ENCODE data around the gene CENPVL3. TPM values are rescaled to one million over a fixed set of nuclear protein-coding genes. Genes with fewer than 3 reads are reported as not detected.
"Not testable (repeated sequence)": the region's sequence is repeated elsewhere in the genome, so short reads cannot be mapped to it uniquely, and the experiment has no call there.

The CENPVL3 gene
- total RNA-seq (ENCODE audit: unreplicated experiment): 2.1 TPM
- long read RNA-seq, partial matches to known transcripts: 0 of 2 reads
- long read RNA-seq, other reads (novel, unspliced or antisense): 0 of 2 reads

- H3K27ac Mint-ChIP-seq (ENCODE audit: unreplicated experiment); H3K4me1 Mint-ChIP-seq (ENCODE audit: unreplicated experiment); H3K27me3 Mint-ChIP-seq (ENCODE audit: unreplicated experiment); H3K36me3 Mint-ChIP-seq (ENCODE audit: low read depth, unreplicated experiment); H3K9me3 Mint-ChIP-seq (ENCODE audit: unreplicated experiment): not testable (repeated sequence)
- DNase-seq (ENCODE audit: low spot score): peak; percentile 11
- H3K4me3 Mint-ChIP-seq (ENCODE audit: unreplicated experiment): peak within 1 kb of the TSS; percentile 90
These were observed at the start of gene CENPVL3 for GRCh38 chrX:51618241-51619155. CENPVL3 (minus strand) TSS chrX:51618912; CDS start chrX:51618873, 39 bp downstream.

- Mint-ChIP-seq H3K36me3 (ENCODE audit: low read depth, unreplicated experiment) (no peaks in the 10 kb centered on the region), H3K4me1 (ENCODE audit: unreplicated experiment) (no peaks in the 10 kb centered on the region), H3K27me3 (ENCODE audit: unreplicated experiment) (no peaks in the 10 kb centered on the region), H3K9me3 (ENCODE audit: unreplicated experiment) (no peaks in the 10 kb centered on the region), H3K4me3 (ENCODE audit: unreplicated experiment) (no peak overlapping the region), H3K27ac (ENCODE audit: unreplicated experiment) (no peak overlapping the region)
- no peak for TF ChIP-seq CTCF (IDR thresholded peaks at IDR 0.05; ENCODE audit: unreplicated experiment)
- no peak for DNase-seq (ENCODE audit: low spot score)
These were observed 47.3 kb upstream of the CENPVL3 start for GRCh38 chrX:51665981-51666380.

GRCh38 chrX:51643377-51643776, 24.7 kb upstream of the CENPVL3 start:
- Mint-ChIP-seq H3K27ac (ENCODE audit: unreplicated experiment) (no peak overlapping the region), H3K4me1 (ENCODE audit: unreplicated experiment) (no peaks in the 10 kb centered on the region), H3K4me3 (ENCODE audit: unreplicated experiment) (no peak overlapping the region), H3K9me3 (ENCODE audit: unreplicated experiment) (no peaks in the 10 kb centered on the region), H3K27me3 (ENCODE audit: unreplicated experiment) (no peaks in the 10 kb centered on the region), H3K36me3 (ENCODE audit: low read depth, unreplicated experiment) (no peaks in the 10 kb centered on the region)
- no peak for DNase-seq (ENCODE audit: low spot score)
- no peak for TF ChIP-seq CTCF (IDR thresholded peaks at IDR 0.05; ENCODE audit: unreplicated experiment)

GRCh38 chrX:51641421-51642021, 22.8 kb upstream of the CENPVL3 start:
- peak; percentile 26 for DNase-seq (ENCODE audit: low spot score)
- H3K27ac Mint-ChIP-seq (ENCODE audit: unreplicated experiment): no peak overlapping the region
- H3K4me1 Mint-ChIP-seq (ENCODE audit: unreplicated experiment): no peaks in the 10 kb centered on the region
- H3K9me3 Mint-ChIP-seq (ENCODE audit: unreplicated experiment): no peaks in the 10 kb centered on the region
- peaks cover 2% of the 10 kb centered on the region for H3K27me3 Mint-ChIP-seq (ENCODE audit: unreplicated experiment)
- no peaks in the 10 kb centered on the region for H3K36me3 Mint-ChIP-seq (ENCODE audit: low read depth, unreplicated experiment)
- H3K4me3 Mint-ChIP-seq (ENCODE audit: unreplicated experiment): no peak overlapping the region
- TF ChIP-seq CTCF (IDR thresholded peaks at IDR 0.05; ENCODE audit: unreplicated experiment): peak; percentile 56

GRCh38 chrX:51636511-51636910, 17.8 kb upstream of the CENPVL3 start:
- DNase-seq (ENCODE audit: low spot score); H3K27me3 Mint-ChIP-seq (ENCODE audit: unreplicated experiment); H3K4me1 Mint-ChIP-seq (ENCODE audit: unreplicated experiment); H3K27ac Mint-ChIP-seq (ENCODE audit: unreplicated experiment); H3K4me3 Mint-ChIP-seq (ENCODE audit: unreplicated experiment); H3K36me3 Mint-ChIP-seq (ENCODE audit: low read depth, unreplicated experiment); H3K9me3 Mint-ChIP-seq (ENCODE audit: unreplicated experiment): not testable (repeated sequence)

Data from endothelial cell (in vitro differentiated cells).